Measurements from ENCODE around the gene LYPD6B. TPM values are rescaled to one million over a fixed set of nuclear protein-coding genes. Genes with fewer than 3 reads are reported as not detected.

LYPD6B gene
- total and polyA plus RNA-seq, 5 experiments from 2014 or later: not detected

GRCh38 chr2:149191915-149192314 lies 153.4 kb downstream of the LYPD6B start:
- Mint-ChIP-seq H3K9me3 (no peaks in the 10 kb centered on the region), H3K36me3 (no peaks in the 10 kb centered on the region), H3K27me3 (no peaks in the 10 kb centered on the region), H3K4me3 (no peak overlapping the region), H3K27ac (no peak overlapping the region), H3K4me1 (no peaks in the 10 kb centered on the region)
- POLR2A ChIA-PET: no interaction called here
- ATAC-seq (no peak), DNase-seq (no peak)

- Mint-ChIP-seq H3K9me3 (no peaks in the 10 kb centered on the region), H3K27ac (no peak overlapping the region), H3K4me1 (no peaks in the 10 kb centered on the region), H3K4me3 (no peak overlapping the region), H3K27me3 (no peaks in the 10 kb centered on the region), H3K36me3 (no peaks in the 10 kb centered on the region)
- DNase-seq (no peak), ATAC-seq (no peak)
- POLR2A ChIA-PET: no interaction called here
Observed at GRCh38 chr2:149192427-149192826, 153.9 kb downstream of the LYPD6B start.

GRCh38 chr2:149200109-149200520 lies 161.6 kb downstream of the LYPD6B start:
- DNase-seq: no peak
- Mint-ChIP-seq H3K36me3 (no peaks in the 10 kb centered on the region), H3K4me1 (no peaks in the 10 kb centered on the region), H3K27me3 (peaks cover 0 to 3% (median 0%) of the 10 kb centered on the region in 5 donors), H3K4me3 (no peak overlapping the region), H3K27ac (no peak overlapping the region), H3K9me3 (no peaks in the 10 kb centered on the region)
- no peak for ATAC-seq
- POLR2A ChIA-PET: no interaction called here

- ATAC-seq (no peak), DNase-seq (no peak)
- H3K4me3 Mint-ChIP-seq: no peak overlapping the region
- POLR2A ChIA-PET: no interaction called here
- H3K4me1 Mint-ChIP-seq: no peaks in the 10 kb centered on the region
- no peaks in the 10 kb centered on the region for H3K36me3 Mint-ChIP-seq
- H3K27ac Mint-ChIP-seq: no peak overlapping the region
- H3K27me3 Mint-ChIP-seq: peaks cover 4 to 18% (median 7%) of the 10 kb centered on the region in 5 donors
- no peaks in the 10 kb centered on the region for H3K9me3 Mint-ChIP-seq
Observed at GRCh38 chr2:149204686-149205085, 166.2 kb downstream of the LYPD6B start.

GRCh38 chr2:149205143-149205542 lies 166.6 kb downstream of the LYPD6B start:
- peaks cover 4 to 18% (median 7%) of the 10 kb centered on the region in 5 donors for H3K27me3 Mint-ChIP-seq
- H3K36me3 Mint-ChIP-seq: no peaks in the 10 kb centered on the region
- no peaks in the 10 kb centered on the region for H3K4me1 Mint-ChIP-seq
- no peak overlapping the region for H3K27ac Mint-ChIP-seq
- no peak for ATAC-seq
- DNase-seq: no peak
- no peak overlapping the region for H3K4me3 Mint-ChIP-seq
- H3K9me3 Mint-ChIP-seq: no peaks in the 10 kb centered on the region
- POLR2A ChIA-PET: no interaction called here

- POLR2A ChIA-PET: no interaction called here
- H3K4me1 Mint-ChIP-seq: no peaks in the 10 kb centered on the region
- H3K36me3 Mint-ChIP-seq: no peaks in the 10 kb centered on the region
- DNase-seq (no peak), ATAC-seq (no peak)
- H3K27me3 Mint-ChIP-seq: peaks cover 3 to 10% (median 7%) of the 10 kb centered on the region in 5 donors
- H3K27ac Mint-ChIP-seq: no peak overlapping the region
- H3K9me3 Mint-ChIP-seq: no peaks in the 10 kb centered on the region
- H3K4me3 Mint-ChIP-seq: no peak overlapping the region
Observed at GRCh38 chr2:149213764-149214493, 175.4 kb downstream of the LYPD6B start.

GRCh38 chr2:149218497-149218896 lies 180.0 kb downstream of the LYPD6B start:
- Mint-ChIP-seq H3K27ac (no peak overlapping the region), H3K36me3 (no peaks in the 10 kb centered on the region), H3K4me1 (no peaks in the 10 kb centered on the region), H3K27me3 (peaks cover 0 to 6% (median 2%) of the 10 kb centered on the region in 5 donors), H3K4me3 (no peak overlapping the region), H3K9me3 (no peaks in the 10 kb centered on the region)
- ATAC-seq: no peak
- POLR2A ChIA-PET: no interaction called here
- no peak for DNase-seq

GRCh38 chr2:149219856-149220255 lies 181.4 kb downstream of the LYPD6B start:
- POLR2A ChIA-PET: no interaction called here

GRCh38 chr2:149221002-149221401 lies 182.5 kb downstream of the LYPD6B start:
- Mint-ChIP-seq H3K9me3 (no peaks in the 10 kb centered on the region), H3K4me1 (no peaks in the 10 kb centered on the region), H3K4me3 (no peak overlapping the region), H3K36me3 (no peaks in the 10 kb centered on the region), H3K27me3 (peaks cover 0 to 17% (median 8%) of the 10 kb centered on the region in 5 donors), H3K27ac (no peak overlapping the region)
- ATAC-seq (no peak), DNase-seq (no peak)
- POLR2A ChIA-PET: no interaction called here

More at GRCh38 chr2:149219856-149220255, 181.4 kb downstream of the LYPD6B start:
- Mint-ChIP-seq H3K36me3 (no peaks in the 10 kb centered on the region), H3K27ac (no peak overlapping the region), H3K4me3 (no peak overlapping the region), H3K4me1 (no peaks in the 10 kb centered on the region), H3K27me3 (peaks cover 0 to 9% (median 5%) of the 10 kb centered on the region in 5 donors), H3K9me3 (no peaks in the 10 kb centered on the region)
- ATAC-seq (no peak), DNase-seq (no peak)

- no peak for DNase-seq
- no peak overlapping the region for H3K4me3 Mint-ChIP-seq
- no peaks in the 10 kb centered on the region for H3K9me3 Mint-ChIP-seq
- ATAC-seq: no peak
- no peaks in the 10 kb centered on the region for H3K36me3 Mint-ChIP-seq
- no peaks in the 10 kb centered on the region for H3K4me1 Mint-ChIP-seq
- H3K27me3 Mint-ChIP-seq: peaks cover 6 to 26% (median 9%) of the 10 kb centered on the region in 5 donors
- no peak overlapping the region for H3K27ac Mint-ChIP-seq
- POLR2A ChIA-PET: no interaction called here
Observed at GRCh38 chr2:149221898-149222297, 183.4 kb downstream of the LYPD6B start.

GRCh38 chr2:149223472-149224095 lies 185.1 kb downstream of the LYPD6B start:
- POLR2A ChIA-PET: no interaction called here
- DNase-seq (no peak), ATAC-seq (no peak)
- peaks cover 10 to 43% (median 16%) of the 10 kb centered on the region in 5 donors for H3K27me3 Mint-ChIP-seq
- H3K4me3 Mint-ChIP-seq: no peak overlapping the region
- no peaks in the 10 kb centered on the region for H3K36me3 Mint-ChIP-seq
- H3K27ac Mint-ChIP-seq: no peak overlapping the region
- H3K9me3 Mint-ChIP-seq: no peaks in the 10 kb centered on the region
- H3K4me1 Mint-ChIP-seq: no peaks in the 10 kb centered on the region

GRCh38 chr2:149224543-149224942 lies 186.0 kb downstream of the LYPD6B start:
- H3K27me3 Mint-ChIP-seq: peaks cover 14 to 52% (median 24%) of the 10 kb centered on the region in 5 donors
- no peak for ATAC-seq
- no peaks in the 10 kb centered on the region for H3K9me3 Mint-ChIP-seq
- no peak overlapping the region for H3K4me3 Mint-ChIP-seq
- H3K36me3 Mint-ChIP-seq: peaks cover 0 to 3% (median 0%) of the 10 kb centered on the region in 3 donors
- H3K4me1 Mint-ChIP-seq: no peaks in the 10 kb centered on the region
- H3K27ac Mint-ChIP-seq: no peak overlapping the region
- no peak for DNase-seq
- POLR2A ChIA-PET: no interaction called here

- Mint-ChIP-seq H3K4me1 (no peaks in the 10 kb centered on the region), H3K36me3 (peaks cover 0 to 5% (median 0%) of the 10 kb centered on the region in 3 donors)
- POLR2A ChIA-PET: no interaction called here
Observed at GRCh38 chr2:149225446-149225845, 186.9 kb downstream of the LYPD6B start.

More at GRCh38 chr2:149225446-149225845, 186.9 kb downstream of the LYPD6B start:
- peaks cover 14 to 58% (median 27%) of the 10 kb centered on the region in 5 donors for H3K27me3 Mint-ChIP-seq
- no peak overlapping the region for H3K27ac Mint-ChIP-seq
- DNase-seq (no peak), ATAC-seq (no peak)
- no peaks in the 10 kb centered on the region for H3K9me3 Mint-ChIP-seq
- no peak overlapping the region for H3K4me3 Mint-ChIP-seq

All from naive thymus-derived CD8-positive, alpha-beta T cell (primary cell).